GM13976 (cell line): ENCODE measurements around the gene METTL23.
"Not testable (repeated sequence)": the region's sequence is repeated elsewhere in the genome, so short reads cannot be mapped to it uniquely, and the experiment has no call there.

ENCODE experiments used
- DNase-seq: peaks from one replicate; pipeline ENCODE4 v3.0.0; 2012; ENCODE audit warnings: low spot score
- in situ Hi-C: fragments of 300-500 bp; cut with MboI; formaldehyde crosslinking; loops from one replicate; pipeline ENCODE4 v1.12.0; 2022; ENCODE audit warnings: low sequenced_read_pairs, mixed read lengths, inconsistent platforms; ENCODE audit not compliant: unreplicated experiment
- TF ChIP-seq, protein P1 (sequence below): IDR thresholded peaks from 2 replicates; pipeline ENCODE4 v1.5.1; 2012; ENCODE audit warnings: borderline replicate concordance, mild to moderate bottlenecking; ENCODE audit not compliant: insufficient read depth; ENCODE audit errors: extremely low read depth, missing control alignments, control extremely low read depth

Gene METTL23

DNA sequence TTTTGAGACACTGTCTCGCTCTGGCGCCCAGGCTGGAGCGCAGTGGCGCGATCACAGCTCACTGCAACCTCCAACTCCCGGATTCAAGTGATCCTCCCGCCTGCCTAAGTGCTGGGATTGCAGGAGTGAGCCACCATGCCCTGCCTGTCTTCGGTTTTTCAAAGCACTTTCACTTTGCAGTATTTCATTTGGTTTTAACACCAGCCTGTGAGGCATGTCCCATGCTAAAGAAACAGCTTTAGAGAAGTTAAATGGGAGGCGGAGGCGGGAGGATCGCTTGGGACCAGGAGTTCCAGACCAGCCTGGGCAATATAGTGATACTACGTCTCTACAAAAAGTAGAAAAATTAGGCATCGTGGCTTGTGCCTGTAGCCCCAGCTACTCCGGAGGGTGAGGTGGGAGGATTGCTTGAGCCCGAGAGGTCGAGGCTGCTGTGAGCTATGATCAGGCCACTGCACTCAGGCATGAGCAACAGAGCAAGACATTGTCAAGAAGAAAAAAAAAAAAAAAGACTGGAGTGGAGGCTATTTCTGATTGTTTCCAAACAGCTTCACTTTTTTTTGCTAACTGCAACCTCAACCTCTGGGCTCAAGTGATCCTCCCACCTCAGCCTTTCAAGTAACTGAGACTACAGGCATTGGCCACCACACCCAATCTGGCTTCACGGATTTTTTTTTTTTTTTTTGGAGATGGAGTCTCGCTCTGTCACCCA is 1.3 kb downstream of the METTL23 start:
- TF ChIP-seq, protein P1, sequence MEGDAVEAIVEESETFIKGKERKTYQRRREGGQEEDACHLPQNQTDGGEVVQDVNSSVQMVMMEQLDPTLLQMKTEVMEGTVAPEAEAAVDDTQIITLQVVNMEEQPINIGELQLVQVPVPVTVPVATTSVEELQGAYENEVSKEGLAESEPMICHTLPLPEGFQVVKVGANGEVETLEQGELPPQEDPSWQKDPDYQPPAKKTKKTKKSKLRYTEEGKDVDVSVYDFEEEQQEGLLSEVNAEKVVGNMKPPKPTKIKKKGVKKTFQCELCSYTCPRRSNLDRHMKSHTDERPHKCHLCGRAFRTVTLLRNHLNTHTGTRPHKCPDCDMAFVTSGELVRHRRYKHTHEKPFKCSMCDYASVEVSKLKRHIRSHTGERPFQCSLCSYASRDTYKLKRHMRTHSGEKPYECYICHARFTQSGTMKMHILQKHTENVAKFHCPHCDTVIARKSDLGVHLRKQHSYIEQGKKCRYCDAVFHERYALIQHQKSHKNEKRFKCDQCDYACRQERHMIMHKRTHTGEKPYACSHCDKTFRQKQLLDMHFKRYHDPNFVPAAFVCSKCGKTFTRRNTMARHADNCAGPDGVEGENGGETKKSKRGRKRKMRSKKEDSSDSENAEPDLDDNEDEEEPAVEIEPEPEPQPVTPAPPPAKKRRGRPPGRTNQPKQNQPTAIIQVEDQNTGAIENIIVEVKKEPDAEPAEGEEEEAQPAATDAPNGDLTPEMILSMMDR: no peak
- no peak for DNase-seq
- in situ Hi-C loops: no loop called here

GRCh38 chr17:76731800-76732733 is 5.4 kb downstream of the METTL23 start:
- DNase-seq, in situ Hi-C loops: not testable (repeated sequence)

GRCh38 chr17:76732734-76733617 is 6.3 kb downstream of the METTL23 start:
- in situ Hi-C loops: no loop called here
- DNase-seq: no peak
- TF ChIP-seq, protein P1: no peak

DNA sequence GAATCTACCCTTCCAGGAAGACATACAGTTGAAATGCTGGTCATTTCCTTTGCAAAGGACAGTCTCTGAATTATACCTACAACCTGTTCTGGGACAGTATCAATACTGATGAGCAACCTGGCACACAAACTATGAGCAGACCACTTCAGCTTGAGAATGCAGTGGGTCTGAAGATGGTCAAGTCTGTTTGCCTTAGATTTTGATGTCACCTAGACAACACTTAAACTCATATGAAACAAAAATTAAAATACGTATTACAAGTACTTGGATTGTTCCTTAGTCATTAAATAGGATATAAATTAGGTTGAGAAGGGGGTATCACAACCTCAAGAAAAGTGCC is 6.9 kb downstream of the METTL23 start:
- TF ChIP-seq, protein P1: no peak
- in situ Hi-C loops: no loop called here
- DNase-seq: no peak

GRCh38 chr17:76734080-76734840 is 7.6 kb downstream of the METTL23 start:
- no peak for DNase-seq
- in situ Hi-C loops: no loop called here
- TF ChIP-seq, protein P1: no peak

DNA sequence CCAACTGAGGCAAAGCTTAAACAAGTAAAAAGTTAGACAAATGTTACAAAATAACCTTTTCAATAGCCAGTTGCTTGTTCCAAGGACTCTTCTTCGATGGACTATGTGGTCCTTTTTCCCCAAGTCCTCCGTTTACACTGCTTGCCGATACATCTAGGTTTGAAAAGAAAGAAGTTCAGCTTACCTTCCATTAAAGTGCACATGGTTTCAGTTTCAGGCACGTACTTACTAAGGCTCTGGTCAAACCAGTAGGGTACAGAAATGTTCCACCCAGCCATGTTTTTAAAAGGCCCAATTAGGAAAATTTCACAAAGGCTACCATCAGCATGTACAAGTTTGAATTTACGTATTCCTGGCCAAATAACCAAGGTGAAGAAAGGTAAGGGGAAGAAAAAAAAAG is 8.4 kb downstream of the METTL23 start:
- in situ Hi-C loops: no loop called here
- TF ChIP-seq, protein P1: no peak
- DNase-seq: no peak
